ENCODE data around the gene PIP4K2C.

- TF ChIP-seq POLR2A (IDR thresholded peaks at IDR 0.05; ENCODE audit: low read depth): no peak
- no peak for TF ChIP-seq CTCF (IDR thresholded peaks at IDR 0.05)
- TF ChIP-seq EP300 (IDR thresholded peaks at IDR 0.05): no peak
- no peak for TF ChIP-seq POLR2AphosphoS5 (IDR thresholded peaks at IDR 0.05)
Observed at GRCh38 chr12:57552835-57553313, 38.1 kb upstream of the PIP4K2C start.

Measured in esophagus muscularis mucosa (tissue), 4 donors.